Keratinocyte (primary cell): ENCODE data around the gene ENTPD5. TPM values are rescaled to one million over a fixed set of nuclear protein-coding genes. Genes with fewer than 3 reads are reported as not detected.
"Not testable (repeated sequence)": the region's sequence is repeated elsewhere in the genome, so short reads cannot be mapped to it uniquely, and the experiment has no call there.

ENCODE experiments used
- DNase-seq: peaks from one replicate; pipeline ENCODE4 v3.0.0-alpha.2; 2011; ENCODE audit warnings: low read depth, missing footprints, low spot score
- FAIRE-seq: peaks from 2 replicates; lab custom pipeline; 2011; peaks lifted over from hg19 to GRCh38; lab: Jason Lieb, UNC
- H2AFZ ChIP-seq: 2 replicates; pipeline ENCODE4 v1.6.0; 2012; ENCODE audit warnings: low read length, control low read depth, inconsistent platforms; ENCODE audit not compliant: control insufficient read depth
- H3K27ac ChIP-seq: 2 replicates; pipeline ENCODE4 v1.5.1; 2011; ENCODE audit warnings: low read length; ENCODE audit not compliant: control insufficient read depth, insufficient read depth
- H3K27me3 ChIP-seq: 3 replicates; pipeline ENCODE4 v1.6.0; 2011; ENCODE audit warnings: low read length; ENCODE audit not compliant: control insufficient read depth, insufficient read depth; ENCODE audit errors: extremely low read depth
- H3K36me3 ChIP-seq, 2 experiments: 2 replicates in 1 of 2; 3 replicates in 1 of 2; pipeline ENCODE4 v1.5.1; 2011; ENCODE audit warnings: low read length in 2 of 2, mild to moderate bottlenecking in 1 of 2; ENCODE audit not compliant: control insufficient read depth in 2 of 2, insufficient read depth in 2 of 2; ENCODE audit errors: extremely low read depth in 1 of 2
- H3K4me1 ChIP-seq: 3 replicates; pipeline ENCODE4 v1.5.1; 2011; ENCODE audit warnings: low read length; ENCODE audit not compliant: control insufficient read depth, insufficient read depth; ENCODE audit errors: extremely low read depth
- H3K4me2 ChIP-seq: 3 replicates; pipeline ENCODE4 v1.6.0; 2011; ENCODE audit warnings: low read depth, low read length; ENCODE audit not compliant: control insufficient read depth, insufficient read depth; ENCODE audit errors: extremely low read depth
- H3K4me3 ChIP-seq, 3 experiments: fragments of 200-600 bp in 1 of 3; sonication (generic) in 1 of 3; 2 replicates in 2 of 3; 3 replicates in 1 of 3; pipeline ENCODE4 v1.5.1; 2011 to 2016; ENCODE audit warnings: low read length in 3 of 3, mild to moderate bottlenecking in 3 of 3, control low read depth in 2 of 3, inconsistent platforms in 1 of 3, low read depth in 1 of 3, mixed read lengths in 1 of 3, mixed run types in 1 of 3, moderate library complexity in 1 of 3; ENCODE audit not compliant: control insufficient read depth in 2 of 3, insufficient read depth in 2 of 3; ENCODE audit errors: extremely low read depth in 1 of 3
- H3K79me2 ChIP-seq: 2 replicates; pipeline ENCODE4 v1.6.0; 2012; ENCODE audit warnings: low read length; ENCODE audit not compliant: control insufficient read depth, insufficient read depth
- H3K9ac ChIP-seq: 3 replicates; pipeline ENCODE4 v1.6.0; 2011; ENCODE audit warnings: low read length; ENCODE audit not compliant: control insufficient read depth, insufficient read depth; ENCODE audit errors: extremely low read depth
- H3K9me1 ChIP-seq: 3 replicates; pipeline ENCODE4 v1.6.0; 2011; ENCODE audit warnings: low read length; ENCODE audit not compliant: control insufficient read depth, insufficient read depth; ENCODE audit errors: extremely low read depth
- H3K9me3 ChIP-seq: 2 replicates; pipeline ENCODE4 v1.5.1; 2012; ENCODE audit warnings: low read depth, low read length; ENCODE audit not compliant: control insufficient read depth
- H4K20me1 ChIP-seq: 3 replicates; pipeline ENCODE4 v1.6.0; 2011; ENCODE audit warnings: low read length; ENCODE audit not compliant: control insufficient read depth, insufficient read depth; ENCODE audit errors: extremely low read depth
- EZH2 ChIP-seq: IDR thresholded peaks from one replicate; pipeline ENCODE4 v1.6.1; 2012; ENCODE audit warnings: inconsistent platforms, mild to moderate bottlenecking, low read length, moderate library complexity
- dilution Hi-C: fragments of 300-500 bp; cut with MboI; formaldehyde crosslinking; loops from one replicate; pipeline ENCODE4 v1.7.0; 2020; ENCODE audit warnings: low sequenced_read_pairs; ENCODE audit not compliant: extremely low pct_ligation_motif_present
- polyA plus RNA-seq, 5 experiments: library from polyadenylated mRNA; depleted of rRNA in 3 of 5; stranded (reverse) in 3 of 5; stranded (forward) in 1 of 5; unstranded in 1 of 5; fragments of >200 nt; gene quantifications; 1 replicate in 1 of 5; 2 replicates in 3 of 5; 3 replicates in 1 of 5; pipeline versions ENCODE4 v1.2.1 to v1.2.3, GENCODE V29; 2011 to 2012; ENCODE audit warnings: missing spikeins in 2 of 5, low read depth in 1 of 5, low replicate concordance in 1 of 5
- TF ChIP-seq, protein P1 (sequence below), 3 experiments: IDR thresholded peaks in 1 of 3; conservative IDR thresholded peaks in 1 of 3; optimal IDR thresholded peaks in 1 of 3; 2 replicates in 2 of 3; 3 replicates in 1 of 3; pipeline versions ENCODE3 to v1.5.1; 2011; ENCODE audit warnings: low read length in 3 of 3, mild to moderate bottlenecking in 3 of 3, moderate library complexity in 2 of 3, control low read depth in 1 of 3, inconsistent platforms in 1 of 3; ENCODE audit not compliant: insufficient read depth in 2 of 3; ENCODE audit errors: extremely low read depth in 1 of 3

Gene ENTPD5
- polyA plus RNA-seq, 1 donor (not counting 4 experiments of a cell fraction or from before 2014, with no cell fraction given), result 10.5 TPM

DNA sequence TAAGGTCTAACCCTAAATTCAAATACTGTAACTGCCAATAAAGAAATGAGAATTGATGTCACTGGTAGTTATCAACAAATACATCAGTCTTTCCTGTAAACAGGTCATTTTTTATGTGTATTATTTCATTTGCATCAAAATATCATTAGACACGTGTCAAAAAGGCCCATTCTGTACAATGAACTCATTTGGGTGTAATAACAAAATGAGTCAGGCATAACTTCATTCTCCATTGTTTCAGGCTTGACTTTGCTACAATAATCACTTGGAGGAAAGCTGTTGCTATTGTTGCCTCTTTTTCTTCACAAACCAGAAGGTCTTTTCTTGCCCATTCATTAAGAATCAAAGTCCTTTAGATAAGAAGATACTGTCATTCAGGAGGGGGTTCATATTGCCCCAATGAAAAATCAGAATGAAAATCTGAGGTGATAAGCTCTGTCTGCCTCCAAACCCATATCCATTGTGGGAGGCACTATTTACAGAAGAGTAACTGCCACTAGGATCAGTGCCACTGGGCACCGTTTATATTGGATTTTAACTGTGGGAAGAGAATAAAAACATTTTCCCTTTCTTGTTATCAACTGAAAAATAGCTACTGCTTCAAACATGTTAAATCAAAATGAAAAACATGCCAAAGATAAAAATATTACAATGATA is 10.1 kb downstream of the ENTPD5 start:
- FAIRE-seq, result no peak
- H3K9me3 ChIP-seq, result no peaks in the 10 kb centered on the region
- no peak overlapping the region for H3K27ac ChIP-seq
- no peak for DNase-seq
- no peaks in the 10 kb centered on the region for H3K9me1 ChIP-seq
- dilution Hi-C loops, result no loop called here
- H3K4me2 ChIP-seq, result no peak overlapping the region
- peaks cover 4 to 8% of the 10 kb centered on the region in 2 experiments for H3K36me3 ChIP-seq
- H2AFZ ChIP-seq, result no peak overlapping the region
- no peaks in the 10 kb centered on the region for H3K27me3 ChIP-seq
- TF ChIP-seq, protein P1, sequence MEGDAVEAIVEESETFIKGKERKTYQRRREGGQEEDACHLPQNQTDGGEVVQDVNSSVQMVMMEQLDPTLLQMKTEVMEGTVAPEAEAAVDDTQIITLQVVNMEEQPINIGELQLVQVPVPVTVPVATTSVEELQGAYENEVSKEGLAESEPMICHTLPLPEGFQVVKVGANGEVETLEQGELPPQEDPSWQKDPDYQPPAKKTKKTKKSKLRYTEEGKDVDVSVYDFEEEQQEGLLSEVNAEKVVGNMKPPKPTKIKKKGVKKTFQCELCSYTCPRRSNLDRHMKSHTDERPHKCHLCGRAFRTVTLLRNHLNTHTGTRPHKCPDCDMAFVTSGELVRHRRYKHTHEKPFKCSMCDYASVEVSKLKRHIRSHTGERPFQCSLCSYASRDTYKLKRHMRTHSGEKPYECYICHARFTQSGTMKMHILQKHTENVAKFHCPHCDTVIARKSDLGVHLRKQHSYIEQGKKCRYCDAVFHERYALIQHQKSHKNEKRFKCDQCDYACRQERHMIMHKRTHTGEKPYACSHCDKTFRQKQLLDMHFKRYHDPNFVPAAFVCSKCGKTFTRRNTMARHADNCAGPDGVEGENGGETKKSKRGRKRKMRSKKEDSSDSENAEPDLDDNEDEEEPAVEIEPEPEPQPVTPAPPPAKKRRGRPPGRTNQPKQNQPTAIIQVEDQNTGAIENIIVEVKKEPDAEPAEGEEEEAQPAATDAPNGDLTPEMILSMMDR (optimal IDR thresholded peaks at IDR 0.05 in 1 of 3, IDR thresholded peaks at IDR 0.05 in 1 of 3, conservative IDR thresholded peaks at IDR 0.05 in 1 of 3; ENCODE audit: extremely low read depth in 1 of 3, insufficient read depth in 2 of 3, low read length in 3 of 3), result no peak
- TF ChIP-seq EZH2, result no peak
- no peak overlapping the region for H3K9ac ChIP-seq
- no peaks in the 10 kb centered on the region for H3K79me2 ChIP-seq
- no peaks in the 10 kb centered on the region for H3K4me1 ChIP-seq
- H4K20me1 ChIP-seq, result no peaks in the 10 kb centered on the region
- no peak overlapping the region for H3K4me3 ChIP-seq

- H3K36me3 ChIP-seq, H3K4me1 ChIP-seq, H3K9ac ChIP-seq, H3K4me2 ChIP-seq, H3K27ac ChIP-seq, H3K9me3 ChIP-seq, H4K20me1 ChIP-seq, H2AFZ ChIP-seq, H3K4me3 ChIP-seq, H3K27me3 ChIP-seq, dilution Hi-C loops, H3K9me1 ChIP-seq, FAIRE-seq, DNase-seq, H3K79me2 ChIP-seq: not testable (repeated sequence)
Measured at GRCh38 chr14:74005664-74006063, 13.4 kb downstream of the ENTPD5 start.

GRCh38 chr14:73998726-73999125 is 20.4 kb downstream of the ENTPD5 start:
- TF ChIP-seq, protein P1 (optimal IDR thresholded peaks at IDR 0.05 in 1 of 3, IDR thresholded peaks at IDR 0.05 in 1 of 3, conservative IDR thresholded peaks at IDR 0.05 in 1 of 3; ENCODE audit: extremely low read depth in 1 of 3, insufficient read depth in 2 of 3, low read length in 3 of 3), result no peak
- TF ChIP-seq EZH2, result no peak
- no peaks in the 10 kb centered on the region for H3K9me3 ChIP-seq
- no peaks in the 10 kb centered on the region for H3K9me1 ChIP-seq
- no peak overlapping the region for H3K4me2 ChIP-seq
- no peaks in the 10 kb centered on the region for H3K27me3 ChIP-seq
- no peak overlapping the region for H3K27ac ChIP-seq
- H2AFZ ChIP-seq, result no peak overlapping the region
- no peaks in the 10 kb centered on the region for H4K20me1 ChIP-seq
- H3K9ac ChIP-seq, result no peak overlapping the region
- dilution Hi-C loops, result no loop called here
- H3K36me3 ChIP-seq, result peaks cover 0 to 6% of the 10 kb centered on the region in 2 experiments
- DNase-seq (no peak), FAIRE-seq (no peak)
- no peaks in the 10 kb centered on the region for H3K79me2 ChIP-seq
- H3K4me1 ChIP-seq, result no peaks in the 10 kb centered on the region
- H3K4me3 ChIP-seq, result no peak overlapping the region
